HG03571 (cell line): ENCODE results near the gene HIPK2.

ENCODE experiments used
- ATAC-seq: cut with Tn5 transposase; IDR thresholded peaks from one replicate; pipeline ENCODE4 v1.9.1; 2021; ENCODE audit not compliant: unreplicated experiment

Gene HIPK2

GRCh38 chr7:139753081-139753692, 24.6 kb downstream of the HIPK2 start:
- no peak for ATAC-seq

GRCh38 chr7:139752604-139753003, 25.2 kb downstream of the HIPK2 start:
- ATAC-seq, result no peak

GRCh38 chr7:139752148-139752547, 25.6 kb downstream of the HIPK2 start:
- ATAC-seq, result no peak

- ATAC-seq, result no peak
Observed at GRCh38 chr7:139750459-139751095, 27.2 kb downstream of the HIPK2 start.

- no peak for ATAC-seq
Observed at GRCh38 chr7:139749545-139749944, 28.3 kb downstream of the HIPK2 start.

- ATAC-seq, result no peak
Observed at GRCh38 chr7:139748941-139749340, 28.9 kb downstream of the HIPK2 start.

- no peak for ATAC-seq
Observed at GRCh38 chr7:139748373-139748765, 29.4 kb downstream of the HIPK2 start.

GRCh38 chr7:139747662-139748372, 30.0 kb downstream of the HIPK2 start:
- no peak for ATAC-seq

GRCh38 chr7:139746652-139747051, 31.1 kb downstream of the HIPK2 start:
- no peak for ATAC-seq

- no peak for ATAC-seq
Observed at GRCh38 chr7:139745678-139746143, 32.1 kb downstream of the HIPK2 start.

GRCh38 chr7:139744768-139745677, 32.8 kb downstream of the HIPK2 start:
- no peak for ATAC-seq

GRCh38 chr7:139743967-139744767, 33.6 kb downstream of the HIPK2 start:
- no peak for ATAC-seq

GRCh38 chr7:139743267-139743966, 34.4 kb downstream of the HIPK2 start:
- ATAC-seq, result no peak

GRCh38 chr7:139741789-139742344, 35.9 kb downstream of the HIPK2 start:
- ATAC-seq, result no peak

GRCh38 chr7:139741239-139741638, 36.6 kb downstream of the HIPK2 start:
- no peak for ATAC-seq

- ATAC-seq, result no peak
Observed at GRCh38 chr7:139739863-139740597, 37.8 kb downstream of the HIPK2 start.

GRCh38 chr7:139738772-139739171, 39.0 kb downstream of the HIPK2 start:
- no peak for ATAC-seq

- ATAC-seq, result no peak
Observed at GRCh38 chr7:139738101-139738489, 39.7 kb downstream of the HIPK2 start.
